Smooth muscle cell of the pulmonary artery (primary cell): Measurements from ENCODE around the gene SLC25A44. TPM values are rescaled to one million over a fixed set of nuclear protein-coding genes. Genes with fewer than 3 reads are reported as not detected.

Experiments
- total RNA-seq: library from RNA; depleted of rRNA; stranded (reverse); fragments of >200 nt; gene quantifications from 2 replicates; pipeline ENCODE4 v1.2.3, GENCODE V29; 2014

Gene SLC25A44, protein sequence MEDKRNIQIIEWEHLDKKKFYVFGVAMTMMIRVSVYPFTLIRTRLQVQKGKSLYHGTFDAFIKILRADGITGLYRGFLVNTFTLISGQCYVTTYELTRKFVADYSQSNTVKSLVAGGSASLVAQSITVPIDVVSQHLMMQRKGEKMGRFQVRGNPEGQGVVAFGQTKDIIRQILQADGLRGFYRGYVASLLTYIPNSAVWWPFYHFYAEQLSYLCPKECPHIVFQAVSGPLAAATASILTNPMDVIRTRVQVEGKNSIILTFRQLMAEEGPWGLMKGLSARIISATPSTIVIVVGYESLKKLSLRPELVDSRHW
- total RNA-seq, result 11.2 and 11.3 TPM in 2 replicates

DNA sequence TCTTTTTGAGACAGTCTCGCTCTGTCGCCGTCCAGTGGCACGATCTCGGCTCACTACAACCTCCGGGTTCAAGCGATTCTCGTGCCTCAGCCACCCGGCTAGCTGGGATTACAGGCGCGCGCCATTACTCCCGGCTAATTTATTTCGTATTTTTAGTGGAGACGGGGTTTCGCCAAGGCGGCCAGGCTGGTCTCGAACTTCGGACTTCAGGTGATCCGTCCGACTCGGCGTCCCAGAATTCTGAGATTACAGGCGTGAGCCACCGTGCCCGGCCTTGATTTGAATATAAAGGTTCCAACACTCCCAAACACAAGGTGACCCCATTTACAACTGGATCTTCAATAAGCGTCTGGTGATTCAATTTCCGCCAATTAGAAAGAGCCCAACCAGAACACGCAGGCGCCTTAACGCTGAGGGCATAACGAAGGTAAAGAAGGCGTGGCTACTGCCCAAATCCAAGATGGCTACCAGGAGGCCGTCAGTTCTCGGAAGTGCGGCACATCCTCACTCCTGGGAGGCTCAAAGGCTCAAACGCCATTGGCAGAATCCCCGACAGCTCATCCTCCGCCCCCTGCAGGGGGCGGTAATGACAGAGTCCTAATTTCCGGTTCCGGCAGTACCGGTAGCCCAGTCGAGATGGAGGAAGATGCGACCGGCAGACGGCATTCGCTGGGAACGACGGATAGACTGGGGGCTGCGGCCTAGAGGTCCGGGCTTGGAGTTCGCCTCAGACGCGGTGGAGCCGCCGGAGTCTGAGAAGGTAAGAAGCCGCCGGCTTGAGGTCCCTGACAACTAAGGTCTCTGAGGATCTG, at the start of gene SLC25A44:
SLC25A44 (plus strand) TSS at position 617 of the 812 bp plus-strand sequence. CDS start 5,744 bp downstream, outside the sequence.

DNA sequence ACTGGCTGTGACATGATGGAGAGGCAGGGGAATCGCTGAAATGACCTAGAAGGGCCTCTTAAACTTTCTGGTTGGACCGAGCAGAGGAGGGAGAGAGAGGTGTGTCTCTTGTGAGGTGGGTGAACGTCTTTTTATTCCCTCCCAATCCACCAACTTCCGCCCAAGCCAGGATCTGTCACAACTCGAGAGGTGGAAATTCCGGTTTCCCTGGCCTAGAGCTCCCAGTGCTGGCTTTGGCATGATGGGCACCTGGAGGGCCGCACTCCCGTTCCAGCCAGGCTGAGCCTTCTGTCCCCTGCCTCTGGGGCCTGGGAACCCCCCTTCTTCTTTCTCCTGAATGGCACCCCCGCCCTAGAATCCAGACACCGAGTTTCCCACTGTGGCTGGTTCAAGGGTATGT, 40.5 kb upstream of the SLC25A44 start, which contains the start of gene SEMA4A:
SEMA4A (plus strand) TSS at position 224 of the 400 bp plus-strand sequence. CDS start 994 bp downstream, outside the sequence.

DNA sequence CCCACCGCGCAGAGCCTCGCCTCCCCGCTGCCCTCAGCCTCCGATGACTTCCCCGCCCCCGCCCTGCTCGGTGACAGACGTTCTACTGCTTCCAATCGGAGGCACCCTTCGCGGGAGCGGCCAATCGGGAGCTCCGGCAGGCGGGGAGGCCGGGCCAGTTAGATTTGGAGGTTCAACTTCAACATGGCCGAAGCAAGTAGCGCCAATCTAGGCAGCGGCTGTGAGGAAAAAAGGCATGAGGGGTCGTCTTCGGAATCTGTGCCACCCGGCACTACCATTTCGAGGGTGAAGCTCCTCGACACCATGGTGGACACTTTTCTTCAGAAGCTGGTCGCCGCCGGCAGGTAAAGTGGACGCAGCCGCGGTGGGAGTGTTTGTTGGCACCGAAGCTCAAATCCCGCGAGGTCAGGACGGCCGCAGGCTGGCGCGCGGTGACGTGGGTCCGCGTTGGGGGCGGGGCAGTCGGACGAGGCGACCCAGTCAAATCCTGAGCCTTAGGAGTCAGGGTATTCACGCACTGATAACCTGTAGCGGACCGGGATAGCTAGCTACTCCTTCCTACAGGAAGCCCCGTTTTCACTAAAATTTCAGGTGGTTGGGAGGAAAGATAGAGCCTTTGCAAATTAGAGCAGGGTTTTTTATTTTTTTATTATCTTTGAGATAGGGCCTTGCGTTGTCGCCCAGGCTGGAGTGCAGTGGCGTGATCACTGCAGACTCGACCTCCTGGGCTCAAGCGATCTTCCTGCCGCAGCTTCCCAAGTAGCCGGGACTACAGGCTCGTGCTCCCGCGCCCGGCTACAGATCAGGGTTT, 19.1 kb downstream of the SLC25A44 start, which contains the start of gene PMF1:
PMF1 (plus strand) TSS at position 175 of the 811 bp plus-strand sequence; CDS start at position 184, 9 bp downstream.

DNA sequence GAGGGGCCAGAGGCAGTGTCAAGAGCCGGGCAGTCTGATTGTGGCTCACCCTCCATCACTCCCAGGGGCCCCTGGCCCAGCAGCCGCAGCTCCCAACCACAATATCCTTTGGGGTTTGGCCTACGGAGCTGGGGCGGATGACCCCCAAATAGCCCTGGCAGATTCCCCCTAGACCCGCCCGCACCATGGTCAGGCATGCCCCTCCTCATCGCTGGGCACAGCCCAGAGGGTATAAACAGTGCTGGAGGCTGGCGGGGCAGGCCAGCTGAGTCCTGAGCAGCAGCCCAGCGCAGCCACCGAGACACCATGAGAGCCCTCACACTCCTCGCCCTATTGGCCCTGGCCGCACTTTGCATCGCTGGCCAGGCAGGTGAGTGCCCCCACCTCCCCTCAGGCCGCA, 48.0 kb downstream of the SLC25A44 start, which contains the start of gene BGLAP:
BGLAP (plus strand) TSS at position 259 of the 400 bp plus-strand sequence; CDS start at position 307, 48 bp downstream.

DNA sequence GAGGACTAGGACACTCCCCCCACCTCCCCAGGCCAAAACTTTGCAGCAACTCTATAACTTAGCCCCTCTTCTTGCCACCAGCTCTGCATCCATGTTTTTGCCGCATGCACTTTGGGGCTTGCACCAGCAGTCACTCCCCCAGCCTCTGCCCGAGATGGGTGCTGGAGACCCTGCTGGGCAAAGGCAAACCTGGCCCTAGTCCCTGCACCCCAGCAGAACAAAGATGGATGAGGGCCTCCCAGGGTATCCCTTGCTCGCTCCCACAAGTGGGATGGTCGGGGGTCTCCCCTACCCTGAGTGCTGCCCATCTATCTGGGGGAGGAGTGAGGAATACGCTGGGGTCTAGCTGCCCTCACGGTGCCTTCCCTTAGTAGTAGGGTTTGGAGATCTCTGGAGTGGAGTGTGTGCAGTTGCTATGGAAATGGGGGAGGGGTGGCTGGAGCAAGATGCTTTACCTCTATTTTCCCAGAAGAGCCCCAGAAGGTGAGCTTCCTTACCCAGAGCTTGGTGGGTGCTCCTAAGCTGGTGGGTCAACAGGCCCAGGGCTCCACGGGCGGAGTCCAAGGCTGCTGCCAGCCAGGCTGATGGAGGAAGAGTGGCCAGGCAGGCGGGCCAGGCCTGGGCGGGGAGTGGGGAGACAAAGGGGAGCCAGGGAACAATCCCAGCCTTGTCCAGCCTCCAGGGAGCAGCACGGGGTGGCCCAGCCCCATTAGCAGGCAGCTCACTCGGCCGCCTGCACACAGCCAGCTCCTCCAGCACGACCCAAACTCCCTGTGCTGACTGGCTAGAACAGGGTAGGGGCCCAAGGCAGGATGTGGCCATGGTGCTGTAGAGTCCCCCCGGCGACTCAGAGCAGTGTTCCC, 53.8 kb downstream of the SLC25A44 start, which contains the start of gene PAQR6:
PAQR6 (minus strand) TSS at position 597 of the 863 bp plus-strand sequence. CDS start 1,325 bp downstream, outside the sequence.

Other genes starting within 250 kb of the SLC25A44 start
- 136 and 173 TPM in 2 replicates for gene ARHGEF2, start 215.6 kb upstream of the SLC25A44 start, total RNA-seq
- 250 and 314 TPM in 2 replicates for gene SSR2, start 173.2 kb upstream of the SLC25A44 start, total RNA-seq
- gene UBQLN4, start 140.3 kb upstream of the SLC25A44 start, total RNA-seq, result 15.6 and 21.3 TPM in 2 replicates
- gene LAMTOR2, start 139.3 kb upstream of the SLC25A44 start, total RNA-seq, result 47.6 and 56.5 TPM in 2 replicates
- gene RAB25, start 132.9 kb upstream of the SLC25A44 start, total RNA-seq, result not detected in 2 replicates
- 1.2 and 4.1 TPM in 2 replicates for gene MEX3A, start 111.6 kb upstream of the SLC25A44 start, total RNA-seq
- 1,049 and 1,502 TPM in 2 replicates for gene LMNA, start 79.4 kb upstream of the SLC25A44 start, total RNA-seq
- 1.6 and 2.7 TPM in 2 replicates for gene SEMA4A, start 40.5 kb upstream of the SLC25A44 start, total RNA-seq
- 16.9 and 20.3 TPM in 2 replicates for gene PMF1, start 18.9 kb downstream of the SLC25A44 start, total RNA-seq
- gene BGLAP, start 48.1 kb downstream of the SLC25A44 start, total RNA-seq, result 0.26 and 0.50 TPM in 2 replicates
- 0.46 and 0.56 TPM in 2 replicates for gene PAQR6, start 54.0 kb downstream of the SLC25A44 start, total RNA-seq
- 52.3 and 71.4 TPM in 2 replicates for gene SMG5, start 88.7 kb downstream of the SLC25A44 start, total RNA-seq
- gene TMEM79, start 90.2 kb downstream of the SLC25A44 start, total RNA-seq, result 2.0 and 2.6 TPM in 2 replicates
- 68.6 and 85.1 TPM in 2 replicates for gene GLMP, start 101.6 kb downstream of the SLC25A44 start, total RNA-seq
- 0.13 and 0.92 TPM in 2 replicates for gene VHLL, start 105.2 kb downstream of the SLC25A44 start, total RNA-seq
- 271 and 277 TPM in 2 replicates for gene CCT3, start 144.2 kb downstream of the SLC25A44 start, total RNA-seq
- not detected in 2 replicates for gene TSACC, start 144.4 kb downstream of the SLC25A44 start, total RNA-seq
- not detected in 2 replicates for gene RHBG, start 175.1 kb downstream of the SLC25A44 start, total RNA-seq